ENCODE data around the gene ZNF132. TPM values are rescaled to one million over a fixed set of nuclear protein-coding genes. Genes with fewer than 3 reads are reported as not detected.
"Not testable (repeated sequence)": the region's sequence is repeated elsewhere in the genome, so short reads cannot be mapped to it uniquely, and the experiment has no call there.

The ZNF132 gene
- 0.16 and 0.35 TPM in 2 replicates for total RNA-seq (2014; rRNA removed; shearing (Covaris generic))
- polyA plus RNA-seq (2015; cell fraction: cytosol; rRNA removed) = 0.04 and 0.25 TPM in 2 replicates
- 0.07 TPM in 1 of 2 replicates, not detected in the other for polyA plus RNA-seq (2015; cell fraction: nucleus; rRNA removed)

- DNase-seq (ENCODE audit: low read depth, low spot score) = peak; percentile 64
- in situ Hi-C loops (cut with HindIII; ENCODE audit: low pct_unique_long_range_greater_than_20kb, low sequenced_read_pairs) = no loop called here
These were observed at the start of gene ZNF132 for GRCh38 chr19:58439576-58440554. ZNF132 (minus strand) TSS chr19:58440153; CDS start chr19:58439821, 332 bp downstream.

- in situ Hi-C loops (cut with HindIII; ENCODE audit: low pct_unique_long_range_greater_than_20kb, low sequenced_read_pairs); DNase-seq (ENCODE audit: low read depth, low spot score): not testable (repeated sequence)
These were observed 44.4 kb upstream of the ZNF132 start for GRCh38 chr19:58484349-58484748.

GRCh38 chr19:58483776-58484175 is 43.8 kb upstream of the ZNF132 start:
- no peak for DNase-seq (ENCODE audit: low read depth, low spot score)
- in situ Hi-C loops (cut with HindIII; ENCODE audit: low pct_unique_long_range_greater_than_20kb, low sequenced_read_pairs) = no loop called here

GRCh38 chr19:58482372-58482771 is 42.4 kb upstream of the ZNF132 start:
- DNase-seq (ENCODE audit: low read depth, low spot score) = no peak
- in situ Hi-C loops (cut with HindIII; ENCODE audit: low pct_unique_long_range_greater_than_20kb, low sequenced_read_pairs) = no loop called here

- in situ Hi-C loops (cut with HindIII; ENCODE audit: low pct_unique_long_range_greater_than_20kb, low sequenced_read_pairs) = no loop called here
These were observed 40.9 kb upstream of the ZNF132 start for GRCh38 chr19:58480831-58481230.

GRCh38 chr19:58480481-58480830 is 40.5 kb upstream of the ZNF132 start:
- in situ Hi-C loops (cut with HindIII; ENCODE audit: low pct_unique_long_range_greater_than_20kb, low sequenced_read_pairs) = no loop called here
- no peak for DNase-seq (ENCODE audit: low read depth, low spot score)

More at GRCh38 chr19:58480831-58481230, 40.9 kb upstream of the ZNF132 start:
- no peak for DNase-seq (ENCODE audit: low read depth, low spot score)

- no peak for DNase-seq (ENCODE audit: low read depth, low spot score)
- in situ Hi-C loops (cut with HindIII; ENCODE audit: low pct_unique_long_range_greater_than_20kb, low sequenced_read_pairs) = no loop called here
These were observed 40.0 kb upstream of the ZNF132 start for GRCh38 chr19:58479736-58480480.

- no peak for DNase-seq (ENCODE audit: low read depth, low spot score)
- in situ Hi-C loops (cut with HindIII; ENCODE audit: low pct_unique_long_range_greater_than_20kb, low sequenced_read_pairs) = no loop called here
These were observed 39.4 kb upstream of the ZNF132 start for GRCh38 chr19:58479303-58479702.

- DNase-seq (ENCODE audit: low read depth, low spot score) = no peak
- in situ Hi-C loops (cut with HindIII; ENCODE audit: low pct_unique_long_range_greater_than_20kb, low sequenced_read_pairs) = no loop called here
These were observed 37.9 kb upstream of the ZNF132 start for GRCh38 chr19:58477871-58478270.

- no peak for DNase-seq (ENCODE audit: low read depth, low spot score)
- in situ Hi-C loops (cut with HindIII; ENCODE audit: low pct_unique_long_range_greater_than_20kb, low sequenced_read_pairs) = no loop called here
These were observed 37.2 kb upstream of the ZNF132 start for GRCh38 chr19:58477130-58477529.

GRCh38 chr19:58476498-58477015 is 36.6 kb upstream of the ZNF132 start:
- in situ Hi-C loops (cut with HindIII; ENCODE audit: low pct_unique_long_range_greater_than_20kb, low sequenced_read_pairs) = no loop called here
- DNase-seq (ENCODE audit: low read depth, low spot score) = no peak

GRCh38 chr19:58475714-58476497 is 36.0 kb upstream of the ZNF132 start, which contains the start of gene ZNF446:
ZNF446 (plus strand) TSS chr19:58476352; CDS start chr19:58477219, 867 bp downstream.
- in situ Hi-C loops (cut with HindIII; ENCODE audit: low pct_unique_long_range_greater_than_20kb, low sequenced_read_pairs) = no loop called here
- DNase-seq (ENCODE audit: low read depth, low spot score) = peak; percentile 95

- in situ Hi-C loops (cut with HindIII; ENCODE audit: low pct_unique_long_range_greater_than_20kb, low sequenced_read_pairs) = no loop called here
- DNase-seq (ENCODE audit: low read depth, low spot score) = no peak
These were observed 35.2 kb upstream of the ZNF132 start for GRCh38 chr19:58474997-58475713.

- in situ Hi-C loops (cut with HindIII; ENCODE audit: low pct_unique_long_range_greater_than_20kb, low sequenced_read_pairs) = no loop called here
These were observed 34.5 kb upstream of the ZNF132 start for GRCh38 chr19:58474291-58474996.

GRCh38 chr19:58473775-58474174 is 33.8 kb upstream of the ZNF132 start:
- no peak for DNase-seq (ENCODE audit: low read depth, low spot score)
- in situ Hi-C loops (cut with HindIII; ENCODE audit: low pct_unique_long_range_greater_than_20kb, low sequenced_read_pairs) = no loop called here

More at GRCh38 chr19:58474291-58474996, 34.5 kb upstream of the ZNF132 start:
- DNase-seq (ENCODE audit: low read depth, low spot score) = no peak

GRCh38 chr19:58471736-58472135 is 31.8 kb upstream of the ZNF132 start:
- DNase-seq (ENCODE audit: low read depth, low spot score) = no peak
- in situ Hi-C loops (cut with HindIII; ENCODE audit: low pct_unique_long_range_greater_than_20kb, low sequenced_read_pairs) = no loop called here
